Neural progenitor cell (in vitro differentiated cells): ENCODE data around the gene CRTC3.

ENCODE experiments used
- CTCF ChIP-seq: fragments of 200-600 bp; sonication (generic); IDR thresholded peaks from 2 replicates; pipeline ENCODE4 v1.5.1; 2017; ENCODE audit warnings: antibody characterized with exemption, mild to moderate bottlenecking
- EZH2phosphoT487 ChIP-seq: fragments of 200-600 bp; sonication (generic); IDR thresholded peaks from 2 replicates; pipeline ENCODE4 v1.6.1; 2017; ENCODE audit warnings: antibody characterized with exemption

GRCh38 chr15:90624278-90624981, 94.7 kb downstream of the CRTC3 start:
- TF ChIP-seq CTCF, result no peak
- TF ChIP-seq EZH2phosphoT487, result no peak
